GM19328 (cell line): ENCODE results near the gene MS4A4E.
"Not testable (repeated sequence)": the region's sequence is repeated elsewhere in the genome, so short reads cannot be mapped to it uniquely, and the experiment has no call there.

Experiments
- ATAC-seq: cut with Tn5 transposase; IDR thresholded peaks from one replicate; pipeline ENCODE4 v1.9.1; 2021; ENCODE audit warnings: mild to moderate bottlenecking, moderate library complexity; ENCODE audit not compliant: unreplicated experiment

The MS4A4E gene

DNA sequence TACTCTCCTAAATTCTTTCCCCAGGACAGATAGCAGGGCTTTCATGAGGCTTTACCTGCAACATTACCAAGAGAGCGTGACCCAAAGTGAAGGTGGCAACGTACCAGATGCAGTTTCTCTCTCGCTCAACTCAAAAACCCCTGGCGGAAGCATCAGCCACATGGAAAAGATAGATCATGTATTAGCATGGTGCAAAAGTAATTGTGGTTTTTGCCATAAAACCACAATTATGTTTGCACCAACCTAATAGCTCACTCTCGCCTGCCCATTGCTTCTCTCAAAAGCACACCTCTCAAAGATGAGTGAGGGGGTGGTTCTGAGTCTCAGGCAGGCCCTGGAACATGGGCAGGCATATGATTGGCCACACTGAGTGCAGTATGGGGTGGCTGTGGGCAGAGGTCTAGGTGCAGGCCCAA is 67.1 kb downstream of the MS4A4E start:
- no peak for ATAC-seq

DNA sequence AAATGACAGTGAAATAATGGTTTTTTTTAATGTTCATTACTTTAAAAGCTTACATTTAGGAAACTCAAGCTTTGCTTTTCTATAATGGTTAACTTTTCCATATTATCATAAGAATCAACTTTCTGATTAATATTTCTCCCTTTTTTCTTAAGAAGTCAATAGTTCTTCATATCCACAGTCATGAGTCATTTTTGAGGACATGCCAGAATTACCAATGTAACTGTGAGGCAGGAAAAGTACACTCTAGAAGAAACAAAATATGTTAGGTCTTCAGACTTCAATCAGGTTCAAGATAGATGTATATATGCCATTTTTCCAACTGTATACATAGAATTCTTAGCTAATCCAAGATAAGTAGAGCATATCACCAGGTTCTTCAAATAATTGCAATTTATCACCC is 70.9 kb downstream of the MS4A4E start:
- no peak for ATAC-seq

GRCh38 chr11:60170566-60170965 is 72.4 kb downstream of the MS4A4E start:
- ATAC-seq = no peak

DNA sequence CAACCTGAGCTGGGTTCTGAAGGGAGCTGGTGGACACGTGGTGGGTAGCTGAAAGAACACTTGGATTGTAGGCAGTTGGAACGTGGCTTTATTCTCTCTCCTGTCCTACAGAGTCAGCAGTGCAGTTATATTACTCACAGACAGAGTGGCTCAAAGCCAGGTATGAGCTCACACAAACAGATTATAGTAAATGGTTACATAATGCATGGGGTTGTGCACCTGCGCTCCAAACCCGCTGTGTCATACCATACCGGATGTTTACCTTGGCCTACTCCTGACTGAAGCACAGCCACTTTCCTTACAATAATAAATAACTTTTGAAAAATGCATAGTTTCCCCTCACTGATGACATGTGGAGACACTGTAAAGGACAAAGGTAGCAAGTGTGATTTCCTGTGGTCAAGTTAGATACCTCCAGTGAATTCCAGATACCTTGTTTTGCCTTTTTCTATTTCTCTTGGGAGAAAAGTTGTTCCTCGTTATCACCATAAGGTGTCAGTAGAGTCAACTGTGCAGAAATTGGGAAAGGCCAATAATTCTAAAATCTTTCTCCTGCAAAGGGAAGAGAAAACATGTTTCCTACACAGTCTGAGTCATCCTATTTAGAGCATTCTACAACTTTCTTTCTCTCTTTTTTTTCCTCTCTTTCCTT is 73.5 kb downstream of the MS4A4E start:
- ATAC-seq = no peak

- ATAC-seq = no peak
These were observed 74.6 kb downstream of the MS4A4E start for GRCh38 chr11:60168306-60168705.

GRCh38 chr11:60165951-60166350 is 77.0 kb downstream of the MS4A4E start:
- no peak for ATAC-seq

DNA sequence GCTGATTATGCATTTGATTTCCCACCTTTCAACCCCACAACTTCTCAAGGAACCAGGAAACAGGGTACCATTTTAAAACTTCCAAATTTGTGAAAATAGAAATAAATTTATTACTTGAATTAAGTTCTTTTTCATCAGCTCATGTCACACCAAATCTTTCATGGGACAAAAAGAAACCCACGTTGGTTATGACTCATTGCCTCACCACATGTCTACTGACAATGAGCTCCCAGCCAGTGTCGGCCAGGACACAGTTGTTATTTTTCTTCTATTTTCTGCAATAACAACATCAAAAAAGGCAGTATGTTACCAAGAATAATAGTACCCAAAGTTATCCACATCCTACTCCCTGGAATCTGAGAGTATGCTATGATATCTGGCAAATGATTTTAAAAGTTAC is 77.4 kb downstream of the MS4A4E start:
- ATAC-seq = no peak

DNA sequence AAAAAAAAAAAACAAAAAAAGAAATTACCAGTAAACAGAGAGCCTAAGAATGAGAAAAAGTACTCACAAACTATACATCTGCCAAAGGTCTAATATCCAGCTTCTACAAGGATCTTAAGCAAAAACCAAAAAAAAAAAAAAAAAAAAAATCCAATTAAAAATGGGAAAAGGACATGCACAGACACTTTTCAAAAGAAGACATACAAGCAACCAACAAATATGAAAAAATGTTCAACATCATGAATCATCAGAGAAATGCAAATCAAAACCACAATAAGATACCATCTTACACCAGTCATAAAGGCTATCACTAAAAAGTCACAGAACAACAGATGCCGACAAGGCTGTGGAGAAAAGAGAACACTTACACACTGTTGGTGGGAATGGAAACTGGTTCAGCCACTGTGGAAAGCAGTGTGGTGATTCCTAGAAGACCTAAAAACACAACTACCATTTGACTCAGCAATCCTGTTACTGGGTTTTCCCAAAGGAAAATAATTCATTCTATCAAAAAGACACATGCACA is 78.3 kb downstream of the MS4A4E start:
- ATAC-seq = no peak

- no peak for ATAC-seq
These were observed 81.2 kb downstream of the MS4A4E start for GRCh38 chr11:60161766-60162165.

DNA sequence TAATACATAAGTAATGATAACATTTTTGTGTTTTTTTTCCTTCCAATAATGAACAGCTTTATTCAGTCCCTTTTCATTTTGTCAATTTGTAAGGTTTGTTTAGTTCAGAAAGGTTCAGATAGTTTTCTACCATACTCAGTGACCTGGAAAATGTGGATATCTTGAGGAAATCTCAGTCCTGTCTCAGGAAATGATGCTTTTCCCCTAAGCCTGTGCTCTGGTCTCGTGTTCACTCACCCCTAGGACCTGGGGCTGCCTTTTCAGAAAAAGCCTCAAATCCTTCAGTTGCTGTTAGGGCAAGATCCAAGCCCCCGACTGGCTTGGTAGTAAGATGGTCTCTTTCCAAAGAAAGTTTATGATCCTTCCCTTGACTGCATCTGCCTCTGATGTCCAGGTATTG is 81.8 kb downstream of the MS4A4E start:
- no peak for ATAC-seq

DNA sequence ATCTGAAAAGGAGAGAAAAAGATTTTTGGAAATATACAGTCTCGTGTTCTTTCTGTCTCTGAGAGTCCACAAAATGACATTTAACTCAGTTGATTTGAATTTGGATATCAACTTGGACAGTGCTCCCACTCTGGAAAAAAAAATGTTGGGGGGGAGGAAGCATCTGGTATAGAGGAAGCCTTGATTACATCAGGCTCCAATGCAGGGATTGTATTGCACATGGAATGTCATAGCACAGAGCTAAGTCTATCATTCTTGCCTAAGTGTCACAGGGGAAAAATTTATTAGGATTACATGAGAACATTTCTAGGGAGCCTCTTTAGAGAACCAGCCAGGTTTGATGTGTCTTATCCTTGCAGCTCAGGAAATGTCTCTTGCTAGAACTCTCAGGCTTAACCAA is 83.1 kb downstream of the MS4A4E start:
- no peak for ATAC-seq

DNA sequence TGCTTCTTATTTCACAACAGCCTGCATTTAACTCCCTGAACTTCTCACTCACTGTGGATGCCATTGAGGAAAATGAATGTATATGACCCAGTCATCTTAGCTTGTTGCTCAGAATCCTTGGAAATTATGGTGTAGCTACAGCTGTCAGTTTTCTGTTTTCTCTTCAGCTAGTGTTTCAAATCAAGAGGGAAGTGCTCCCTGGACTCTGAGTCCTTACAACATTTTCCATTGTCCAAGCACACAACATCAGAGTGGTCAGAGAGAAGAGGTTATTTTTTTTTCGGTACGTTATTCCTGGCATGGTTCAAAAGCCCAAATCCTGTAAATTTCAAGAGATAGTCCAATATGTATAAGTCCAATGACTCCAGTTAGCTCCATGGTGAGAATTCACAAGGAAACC is 83.7 kb downstream of the MS4A4E start:
- ATAC-seq = no peak

- ATAC-seq = no peak
These were observed 84.3 kb downstream of the MS4A4E start for GRCh38 chr11:60158636-60159035.

GRCh38 chr11:60155931-60156330 is 87.0 kb downstream of the MS4A4E start:
- no peak for ATAC-seq

- not testable (repeated sequence) for ATAC-seq
These were observed 90.2 kb downstream of the MS4A4E start for GRCh38 chr11:60152727-60153126.

DNA sequence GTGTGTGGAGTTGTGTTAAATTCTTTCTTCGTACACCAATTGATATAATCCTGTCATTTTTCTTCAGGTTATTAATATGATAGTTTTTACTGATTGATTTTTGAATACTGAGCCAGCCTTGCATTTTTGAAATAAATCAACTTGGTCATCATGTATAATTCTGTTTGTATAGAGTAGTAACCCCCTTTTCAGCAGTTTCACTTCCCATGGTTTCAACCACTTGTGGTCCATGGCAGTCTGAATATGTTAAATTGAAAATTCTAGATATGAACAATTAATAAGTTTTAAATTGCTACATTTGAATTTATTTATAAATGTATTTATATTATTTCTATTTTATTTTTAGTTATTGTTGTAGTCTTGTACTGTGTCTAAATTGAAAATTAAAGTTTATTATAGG is 92.7 kb downstream of the MS4A4E start:
- ATAC-seq = no peak
